K562 (cell line): ENCODE results near the gene PRELID3B. TPM values are rescaled to one million over a fixed set of nuclear protein-coding genes. Genes with fewer than 3 reads are reported as not detected.

Experiments
- CC2D1A ChIP-seq: fragments of 450-650 bp; IDR thresholded peaks from 2 replicates; pipeline ENCODE4 v1.6.1; 2017; ENCODE audit warnings: mild to moderate bottlenecking
- CREB3 ChIP-seq: fragments of 450-650 bp; conservative IDR thresholded peaks from 2 replicates; pipeline ENCODE4 v1.6.1; 2016; ENCODE audit warnings: missing genetic modification characterization, low read depth, mild to moderate bottlenecking, missing compliant biosample characterization, moderate library complexity
- FOXJ2 ChIP-seq: fragments of 200-800 bp; sonication (Bioruptor generic); IDR thresholded peaks from 2 replicates; pipeline ENCODE4 v1.6.1; 2016; ENCODE audit warnings: missing genetic modification characterization, missing compliant biosample characterization
- HDAC3 ChIP-seq: fragments of 450-650 bp; IDR thresholded peaks from 2 replicates; pipeline ENCODE4 v1.6.1; 2018; ENCODE audit warnings: borderline replicate concordance, mild to moderate bottlenecking, moderate library complexity; ENCODE audit not compliant: partially characterized antibody
- HSF4 ChIP-seq: fragments of 250-450 bp; sonication (Bioruptor Pico); IDR thresholded peaks from 2 replicates; pipeline ENCODE4 v2.1.2; 2022; ENCODE audit warnings: mild to moderate bottlenecking, moderate library complexity, borderline replicate concordance
- KDM4B ChIP-seq, 2 experiments: fragments of 450-650 bp in 1 of 2; sonication (generic) in 1 of 2; IDR thresholded peaks; 2 replicates each; pipeline ENCODE4 v1.6.1; 2016 to 2017; ENCODE audit warnings: borderline replicate concordance in 2 of 2, antibody characterized with exemption in 1 of 2, low read depth in 1 of 2, mild to moderate bottlenecking in 1 of 2
- KLF10 ChIP-seq: fragments of 250-450 bp; sonication (Bioruptor Pico); IDR thresholded peaks from 2 replicates; pipeline ENCODE4 v1.6.1; 2021; ENCODE audit warnings: matching md5 sums
- L3MBTL2 ChIP-seq: fragments of 450-650 bp; IDR thresholded peaks from 2 replicates; pipeline ENCODE4 v1.6.1; 2016; ENCODE audit warnings: mild to moderate bottlenecking, moderate library complexity
- LCOR ChIP-seq: sonication (generic); formaldehyde crosslinking; IDR thresholded peaks from 2 replicates; pipeline ENCODE4 v1.8.0; 2022; ENCODE audit warnings: mild to moderate bottlenecking, missing genetic modification reagents
- NFXL1 ChIP-seq: fragments of 450-650 bp; formaldehyde crosslinking; IDR thresholded peaks from 2 replicates; pipeline ENCODE4 v1.4.0; 2021; ENCODE audit warnings: mild to moderate bottlenecking
- PYGO2 ChIP-seq: fragments of 450-650 bp; IDR thresholded peaks from 2 replicates; pipeline ENCODE4 v1.6.1; 2016; ENCODE audit warnings: mild to moderate bottlenecking, missing genetic modification characterization, moderate library complexity, missing compliant biosample characterization
- RBM39 ChIP-seq: fragments of 200-400 bp; formaldehyde crosslinking; optimal IDR thresholded peaks from 2 replicates; pipeline ENCODE3; 2018; ENCODE audit warnings: low read depth, low read length
- RCOR1 ChIP-seq, 2 experiments: IDR thresholded peaks; 2 replicates each; pipeline ENCODE4 v1.6.1; 2012; ENCODE audit warnings: low read depth in 2 of 2, low read length in 2 of 2, borderline replicate concordance in 1 of 2, improper control_type of control experiment in 1 of 2
- SMC3 ChIP-seq: conservative IDR thresholded peaks from 2 replicates; pipeline ENCODE4 v1.6.1; 2011; ENCODE audit warnings: low read depth, low read length, improper control_type of control experiment; ENCODE audit not compliant: insufficient read depth
- SRSF3 ChIP-seq: fragments of 200-400 bp; formaldehyde crosslinking; IDR thresholded peaks from 2 replicates; pipeline ENCODE4 v1.6.1; 2016; ENCODE audit warnings: mild to moderate bottlenecking, low read length, moderate library complexity; ENCODE audit not compliant: insufficient read depth
- SRSF9 ChIP-seq: fragments of 200-400 bp; formaldehyde crosslinking; IDR thresholded peaks from 2 replicates; pipeline ENCODE4 v1.6.1; 2017; ENCODE audit warnings: low read depth, low read length, borderline replicate concordance
- TAF15 ChIP-seq: fragments of 200-400 bp; formaldehyde crosslinking; IDR thresholded peaks from 2 replicates; pipeline ENCODE4 v1.6.1; 2017; ENCODE audit warnings: mild to moderate bottlenecking, low read depth, low read length, moderate library complexity
- TCF3 ChIP-seq: sonication (generic); formaldehyde crosslinking; IDR thresholded peaks from 2 replicates; pipeline ENCODE4 v1.4.0; 2020; ENCODE audit warnings: mild to moderate bottlenecking, missing genetic modification reagents
- TEAD2 ChIP-seq: fragments of 450-650 bp; IDR thresholded peaks from 2 replicates; pipeline ENCODE4 v1.6.1; 2016; ENCODE audit warnings: missing genetic modification characterization, control low read depth, missing compliant biosample characterization
- U2AF2 ChIP-seq: fragments of 200-400 bp; formaldehyde crosslinking; optimal IDR thresholded peaks from 2 replicates; pipeline ENCODE3; 2017; ENCODE audit warnings: low read depth, mild to moderate bottlenecking, low read length
- ZBTB2 ChIP-seq: fragments of 450-650 bp; IDR thresholded peaks from 2 replicates; pipeline ENCODE4 v1.6.1; 2016; ENCODE audit warnings: antibody characterized with exemption
- ZNF12 ChIP-seq: sonication (generic); formaldehyde crosslinking; IDR thresholded peaks from 2 replicates; pipeline ENCODE4 v1.4.0; 2020; ENCODE audit warnings: mild to moderate bottlenecking, missing genetic modification reagents
- ZNF445 ChIP-seq: fragments of 250-450 bp; sonication (Bioruptor Pico); IDR thresholded peaks from 2 replicates; pipeline ENCODE4 v1.4.0; 2020; ENCODE audit warnings: low read depth, mild to moderate bottlenecking, moderate library complexity
- ZNF77 ChIP-seq: fragments of 250-450 bp; sonication (Bioruptor Pico); IDR thresholded peaks from 2 replicates; pipeline ENCODE4 v1.5.0; 2020
- polyA plus RNA-seq, 8 experiments: library from polyadenylated mRNA; depleted of rRNA in 4 of 8; stranded (reverse) in 5 of 8; unstranded in 3 of 8; fragments of >200 nt; fragmentation: Nextera tagmentation in 2 of 8; fragmentation: Illumina TruSeq in 1 of 8; extraction: Ambion mirVana in 2 of 8; extraction: Trizol in 1 of 8; gene quantifications; 2 replicates each; pipeline versions ENCODE4 v1.2.1 to v1.2.3, GENCODE V29; 2011 to 2014; ENCODE audit warnings: inconsistent platforms in 1 of 8, missing spikeins in 1 of 8
- total RNA-seq, 7 experiments: library from RNA; depleted of rRNA in 6 of 7; stranded (reverse); fragments of >200 nt in 6 of 7; fragmentation: Illumina TruSeq in 2 of 7; extraction: Trizol in 2 of 7; gene quantifications; 2 replicates each; pipeline versions ENCODE4 v1.2.1 to v1.2.3, GENCODE V29; 2011 to 2021; ENCODE audit warnings: low replicate concordance in 1 of 7
- TF ChIP-seq, protein P1 (sequence below): fragments of 150-350 bp; conservative IDR thresholded peaks from 2 replicates; pipeline ENCODE4 v1.6.1; 2014; ENCODE audit warnings: low read length

PRELID3B gene
- total and polyA plus RNA-seq, 9 of the 15 experiments (the other 6 are each of a cell fraction or from before 2014, with no cell fraction given) = 77.0 to 186 (median 101) TPM

GRCh38 chr20:59020938-59021551 is 21.5 kb downstream of the PRELID3B start (continued):
- TF ChIP-seq SRSF3 (no peak), PYGO2 (tag) (no peak), SMC3 (no peak), L3MBTL2 (0 out of 2 replicates have a peak, but pooled peaks have one; percentile 18), RBM39 (no peak), CC2D1A (peak; percentile 96; the same call in 1 of the 2 replicates), TAF15 (no peak), KLF10 (CRISPR knock-in tag) (no peak), FOXJ2 (tag) (no peak), ZNF77 (CRISPR knock-in tag) (no peak), LCOR (CRISPR knock-in tag) (peak; percentile 21; the same call in 1 of the 2 replicates), ZBTB2 (peak; percentile 71; the same call in 1 of the 2 replicates), KDM4B (IDR thresholded peaks at IDR 0.05; ENCODE audit: borderline replicate concordance in 2 of 2, low read depth in 1 of 2) (no peak), U2AF2 (no peak), ZNF445 (CRISPR knock-in tag) (no peak), TEAD2 (tag) (no peak), TCF3 (peak; percentile 98), HSF4 (no peak), SRSF9 (no peak), RCOR1 (IDR thresholded peaks at IDR 0.05; ENCODE audit: borderline replicate concordance in 1 of 2, low read depth in 2 of 2, low read length in 2 of 2) (peak; percentile 51 to 87; a peak in 3 of 4 replicates), ZNF12 (CRISPR knock-in tag) (no peak), NFXL1 (CRISPR knock-in tag) (no peak), CREB3 (tag) (no peak), HDAC3 (peak; percentile 87)
- TF ChIP-seq, protein P1, sequence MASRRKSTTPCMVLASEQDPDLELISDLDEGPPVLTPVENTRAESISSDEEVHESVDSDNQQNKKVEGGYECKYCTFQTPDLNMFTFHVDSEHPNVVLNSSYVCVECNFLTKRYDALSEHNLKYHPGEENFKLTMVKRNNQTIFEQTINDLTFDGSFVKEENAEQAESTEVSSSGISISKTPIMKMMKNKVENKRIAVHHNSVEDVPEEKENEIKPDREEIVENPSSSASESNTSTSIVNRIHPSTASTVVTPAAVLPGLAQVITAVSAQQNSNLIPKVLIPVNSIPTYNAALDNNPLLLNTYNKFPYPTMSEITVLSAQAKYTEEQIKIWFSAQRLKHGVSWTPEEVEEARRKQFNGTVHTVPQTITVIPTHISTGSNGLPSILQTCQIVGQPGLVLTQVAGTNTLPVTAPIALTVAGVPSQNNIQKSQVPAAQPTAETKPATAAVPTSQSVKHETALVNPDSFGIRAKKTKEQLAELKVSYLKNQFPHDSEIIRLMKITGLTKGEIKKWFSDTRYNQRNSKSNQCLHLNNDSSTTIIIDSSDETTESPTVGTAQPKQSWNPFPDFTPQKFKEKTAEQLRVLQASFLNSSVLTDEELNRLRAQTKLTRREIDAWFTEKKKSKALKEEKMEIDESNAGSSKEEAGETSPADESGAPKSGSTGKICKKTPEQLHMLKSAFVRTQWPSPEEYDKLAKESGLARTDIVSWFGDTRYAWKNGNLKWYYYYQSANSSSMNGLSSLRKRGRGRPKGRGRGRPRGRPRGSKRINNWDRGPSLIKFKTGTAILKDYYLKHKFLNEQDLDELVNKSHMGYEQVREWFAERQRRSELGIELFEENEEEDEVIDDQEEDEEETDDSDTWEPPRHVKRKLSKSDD = no peak
